Neural cell (in vitro differentiated cells): ENCODE data around the gene YPEL2. TPM values are rescaled to one million over a fixed set of nuclear protein-coding genes. Genes with fewer than 3 reads are reported as not detected.

Experiments used
- H2AFZ ChIP-seq: fragments of 200-600, 300-800 bp; sonication (generic), shearing (Covaris generic); 2 replicates; pipeline ENCODE4 v1.6.0; 2014; ENCODE audit warnings: low read depth, mild to moderate bottlenecking, antibody characterized with exemption, low read length, moderate library complexity
- H3F3A ChIP-seq: fragments of 200-600 bp; shearing (Covaris generic); 2 replicates; pipeline ENCODE4 v1.6.1; 2016; ENCODE audit warnings: mild to moderate bottlenecking, moderate library complexity, mixed read lengths, antibody characterized with exemption, low read length; ENCODE audit not compliant: insufficient read depth, poor library complexity, severe bottlenecking
- H3K27ac ChIP-seq: fragments of 200-600, 300-800 bp; sonication (generic), shearing (Covaris generic); 2 replicates; pipeline ENCODE4 v1.5.1; 2014; ENCODE audit warnings: mild to moderate bottlenecking, low read length, moderate library complexity
- H3K27me3 ChIP-seq: fragments of 300-800, 200-600 bp; sonication (generic), shearing (Covaris generic); 2 replicates; pipeline ENCODE4 v1.6.0; 2014; ENCODE audit warnings: mild to moderate bottlenecking, low read depth, low read length, moderate library complexity; ENCODE audit not compliant: insufficient read depth
- H3K36me3 ChIP-seq: fragments of 300-800, 200-600 bp; sonication (generic), shearing (Covaris generic); 2 replicates; pipeline ENCODE4 v1.5.1; 2014; ENCODE audit warnings: mild to moderate bottlenecking, antibody characterized with exemption, low read length, moderate library complexity; ENCODE audit not compliant: insufficient read depth
- H3K4me2 ChIP-seq: fragments of 300-800, 200-600 bp; sonication (generic), shearing (Covaris generic); 2 replicates; pipeline ENCODE4 v1.6.0; 2014; ENCODE audit warnings: mild to moderate bottlenecking, low read length
- H3K4me3 ChIP-seq: fragments of 300-800, 200-600 bp; sonication (generic), shearing (Covaris generic); 2 replicates; pipeline ENCODE4 v1.5.1; 2014; ENCODE audit warnings: mild to moderate bottlenecking, low read length, moderate library complexity
- H3K79me2 ChIP-seq: fragments of 200-600 bp; shearing (Covaris generic); replicated peaks from 2 replicates; pipeline ENCODE4 v1.6.0; 2014; ENCODE audit warnings: mild to moderate bottlenecking, low read length, moderate library complexity; ENCODE audit not compliant: insufficient read depth
- H3K9ac ChIP-seq: fragments of 300-800, 200-600 bp; sonication (generic), shearing (Covaris generic); 2 replicates; pipeline ENCODE4 v1.6.1; 2016; ENCODE audit warnings: mild to moderate bottlenecking, low read length, mixed read lengths
- H3K9me2 ChIP-seq: fragments of 200-600 bp; shearing (Covaris generic); 2 replicates; pipeline ENCODE4 v1.6.1; 2016; ENCODE audit warnings: mild to moderate bottlenecking, low read length, mixed read lengths; ENCODE audit not compliant: insufficient read depth
- H3K9me3 ChIP-seq: fragments of 200-600, 300-800 bp; sonication (generic), shearing (Covaris generic); 2 replicates; pipeline ENCODE4 v1.6.1; 2016; ENCODE audit warnings: mild to moderate bottlenecking, mixed run types, low read length, moderate library complexity, mixed read lengths
- H4K20me1 ChIP-seq: fragments of 200-600 bp; shearing (Covaris generic); 2 replicates; pipeline ENCODE4 v1.6.1; 2016; ENCODE audit warnings: mild to moderate bottlenecking, mixed run types; ENCODE audit not compliant: insufficient read depth
- CTCF ChIP-seq: fragments of 450-650 bp; IDR thresholded peaks from 2 replicates; pipeline ENCODE4 v1.5.1; 2014; ENCODE audit warnings: antibody characterized with exemption, mild to moderate bottlenecking, moderate library complexity; ENCODE audit not compliant: poor library complexity, severe bottlenecking
- EP300 ChIP-seq: fragments of 450-650 bp; conservative IDR thresholded peaks from 2 replicates; pipeline ENCODE4 v1.6.1; 2014; ENCODE audit warnings: antibody characterized with exemption, mild to moderate bottlenecking, moderate library complexity; ENCODE audit not compliant: poor library complexity, severe bottlenecking
- EZH2 ChIP-seq: fragments of 200-600, 300-800 bp; shearing (Covaris generic), sonication (generic); IDR thresholded peaks from 2 replicates; pipeline ENCODE4 v1.6.1; 2014; ENCODE audit warnings: antibody characterized with exemption, low read length, borderline replicate concordance, mild to moderate bottlenecking; ENCODE audit not compliant: insufficient read depth, poor library complexity, severe bottlenecking
- MXI1 ChIP-seq: fragments of 450-650 bp; conservative IDR thresholded peaks from 2 replicates; pipeline ENCODE4 v1.6.1; 2014; ENCODE audit warnings: antibody characterized with exemption, mild to moderate bottlenecking; ENCODE audit not compliant: poor library complexity, severe bottlenecking
- POLR2AphosphoS5 ChIP-seq: IDR thresholded peaks from 2 replicates; pipeline ENCODE4 v1.6.1; 2012
- RAD21 ChIP-seq: fragments of 450-650 bp; conservative IDR thresholded peaks from 2 replicates; pipeline ENCODE4 v1.6.1; 2014; ENCODE audit warnings: antibody characterized with exemption, mild to moderate bottlenecking, moderate library complexity
- REST ChIP-seq: IDR thresholded peaks from 2 replicates; pipeline ENCODE4 v1.6.1; 2012; ENCODE audit warnings: borderline replicate concordance
- SMC3 ChIP-seq: fragments of 450-650 bp; conservative IDR thresholded peaks from 2 replicates; pipeline ENCODE4 v1.6.1; 2014; ENCODE audit warnings: antibody characterized with exemption, mild to moderate bottlenecking, moderate library complexity; ENCODE audit not compliant: poor library complexity
- TAF1 ChIP-seq: IDR thresholded peaks from 2 replicates; pipeline ENCODE4 v1.6.1; 2012; ENCODE audit warnings: low read depth
- polyA plus RNA-seq: library from polyadenylated mRNA; depleted of rRNA; stranded (reverse); fragments of >200 nt; gene quantifications from 2 replicates; pipeline ENCODE4 v1.2.3, GENCODE V29; 2014

Gene YPEL2
- polyA plus RNA-seq, 1 donor from 2014 or later, result 17.0 TPM

GRCh38 chr17:59402760-59403159 lies 71.3 kb downstream of the YPEL2 start:
- Histone ChIP-seq H3K36me3 (no peaks in the 10 kb centered on the region), H4K20me1 (no peaks in the 10 kb centered on the region), H3K27ac (no peak overlapping the region), H3K4me2 (no peak overlapping the region), H3F3A (no peaks in the 10 kb centered on the region), H3K9me3 (no peaks in the 10 kb centered on the region), H2AFZ (no peak overlapping the region), H3K9me2 (no peaks in the 10 kb centered on the region), H3K27me3 (no peaks in the 10 kb centered on the region), H3K9ac (no peak overlapping the region), H3K4me3 (no peak overlapping the region), H3K79me2 (no peaks in the 10 kb centered on the region)
- TF ChIP-seq POLR2AphosphoS5 (no peak), EP300 (no peak), CTCF (no peak), RAD21 (no peak), MXI1 (no peak), EZH2 (no peak), TAF1 (no peak), REST (no peak), SMC3 (no peak)

- Histone ChIP-seq H3K9me3 (no peaks in the 10 kb centered on the region), H3K4me2 (no peak overlapping the region), H3K4me3 (no peak overlapping the region), H2AFZ (no peak overlapping the region), H3K9ac (no peak overlapping the region), H3K9me2 (no peaks in the 10 kb centered on the region), H3F3A (no peaks in the 10 kb centered on the region), H3K79me2 (no peaks in the 10 kb centered on the region), H3K36me3 (no peaks in the 10 kb centered on the region), H4K20me1 (no peaks in the 10 kb centered on the region), H3K27ac (no peak overlapping the region), H3K27me3 (no peaks in the 10 kb centered on the region)
- no peak for TF ChIP-seq TAF1
- no peak for TF ChIP-seq SMC3
- TF ChIP-seq EP300, result no peak
- TF ChIP-seq REST, result no peak
- TF ChIP-seq MXI1, result no peak
Observed at GRCh38 chr17:59404471-59404870, 73.0 kb downstream of the YPEL2 start.
